Type B pancreatic cell (in vitro differentiated cells): ENCODE measurements around the gene CD55. TPM values are rescaled to one million over a fixed set of nuclear protein-coding genes. Genes with fewer than 3 reads are reported as not detected.

Source experiments
- DNase-seq: peaks from one replicate; pipeline ENCODE4 v3.0.0; 2021; ENCODE audit warnings: mixed read lengths; ENCODE audit not compliant: unreplicated experiment; ENCODE audit errors: extremely low spot score
- H3K27ac Mint-ChIP-seq: 2 replicates; pipeline ENCODE4 v1.8.0; 2021; ENCODE audit warnings: mild to moderate bottlenecking, mixed read lengths
- H3K27me3 Mint-ChIP-seq: 2 replicates; pipeline ENCODE4 v1.8.0; 2021; ENCODE audit warnings: mixed read lengths
- H3K36me3 Mint-ChIP-seq: 2 replicates; pipeline ENCODE4 v1.8.0; 2021; ENCODE audit warnings: mixed read lengths
- H3K4me1 Mint-ChIP-seq: one replicate; pipeline ENCODE4 v1.8.0; 2021; ENCODE audit warnings: mixed read lengths; ENCODE audit not compliant: unreplicated experiment
- H3K4me3 Mint-ChIP-seq: 2 replicates; pipeline ENCODE4 v1.8.0; 2021; ENCODE audit warnings: mild to moderate bottlenecking, mixed read lengths
- H3K9me3 Mint-ChIP-seq: 2 replicates; pipeline ENCODE4 v1.8.0; 2021; ENCODE audit warnings: mixed read lengths
- total RNA-seq: library from RNA; stranded (reverse); gene quantifications from 2 replicates; pipeline ENCODE4 v1.2.1, GENCODE V29; 2021; ENCODE audit warnings: low replicate concordance
- TF ChIP-seq, protein P1 (sequence below): fragments of 200-600 bp; sonication (generic); conservative IDR thresholded peaks from 2 replicates; pipeline ENCODE4 v1.5.0; 2021; ENCODE audit warnings: antibody characterized with exemption, mild to moderate bottlenecking

CD55 gene
- total RNA-seq, 1 donor from 2014 or later = 60.0 TPM

DNA sequence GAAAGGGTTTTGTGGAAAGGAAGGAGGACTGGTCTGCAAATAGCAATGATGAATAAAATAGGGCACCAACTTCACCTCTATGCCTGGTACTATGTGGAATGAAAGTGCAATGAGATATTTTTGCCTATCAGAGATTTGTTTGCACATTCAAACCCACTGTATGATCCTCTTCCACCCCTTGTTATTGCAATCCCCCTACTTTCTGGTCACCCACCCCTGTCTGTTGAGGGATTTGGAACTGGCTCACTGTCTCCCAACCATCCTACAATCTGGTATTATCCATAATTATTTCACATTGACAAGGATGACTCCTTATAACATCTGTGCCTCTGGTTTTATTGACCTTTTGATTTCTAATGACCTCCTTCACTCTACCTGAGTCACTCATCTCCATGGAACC lies 42.4 kb downstream of the CD55 start:
- Mint-ChIP-seq H3K36me3 (no peaks in the 10 kb centered on the region), H3K4me3 (no peak overlapping the region), H3K27me3 (no peaks in the 10 kb centered on the region), H3K27ac (no peak overlapping the region), H3K4me1 (no peaks in the 10 kb centered on the region), H3K9me3 (no peaks in the 10 kb centered on the region)
- DNase-seq = no peak
- TF ChIP-seq, protein P1, sequence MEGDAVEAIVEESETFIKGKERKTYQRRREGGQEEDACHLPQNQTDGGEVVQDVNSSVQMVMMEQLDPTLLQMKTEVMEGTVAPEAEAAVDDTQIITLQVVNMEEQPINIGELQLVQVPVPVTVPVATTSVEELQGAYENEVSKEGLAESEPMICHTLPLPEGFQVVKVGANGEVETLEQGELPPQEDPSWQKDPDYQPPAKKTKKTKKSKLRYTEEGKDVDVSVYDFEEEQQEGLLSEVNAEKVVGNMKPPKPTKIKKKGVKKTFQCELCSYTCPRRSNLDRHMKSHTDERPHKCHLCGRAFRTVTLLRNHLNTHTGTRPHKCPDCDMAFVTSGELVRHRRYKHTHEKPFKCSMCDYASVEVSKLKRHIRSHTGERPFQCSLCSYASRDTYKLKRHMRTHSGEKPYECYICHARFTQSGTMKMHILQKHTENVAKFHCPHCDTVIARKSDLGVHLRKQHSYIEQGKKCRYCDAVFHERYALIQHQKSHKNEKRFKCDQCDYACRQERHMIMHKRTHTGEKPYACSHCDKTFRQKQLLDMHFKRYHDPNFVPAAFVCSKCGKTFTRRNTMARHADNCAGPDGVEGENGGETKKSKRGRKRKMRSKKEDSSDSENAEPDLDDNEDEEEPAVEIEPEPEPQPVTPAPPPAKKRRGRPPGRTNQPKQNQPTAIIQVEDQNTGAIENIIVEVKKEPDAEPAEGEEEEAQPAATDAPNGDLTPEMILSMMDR = no peak

DNA sequence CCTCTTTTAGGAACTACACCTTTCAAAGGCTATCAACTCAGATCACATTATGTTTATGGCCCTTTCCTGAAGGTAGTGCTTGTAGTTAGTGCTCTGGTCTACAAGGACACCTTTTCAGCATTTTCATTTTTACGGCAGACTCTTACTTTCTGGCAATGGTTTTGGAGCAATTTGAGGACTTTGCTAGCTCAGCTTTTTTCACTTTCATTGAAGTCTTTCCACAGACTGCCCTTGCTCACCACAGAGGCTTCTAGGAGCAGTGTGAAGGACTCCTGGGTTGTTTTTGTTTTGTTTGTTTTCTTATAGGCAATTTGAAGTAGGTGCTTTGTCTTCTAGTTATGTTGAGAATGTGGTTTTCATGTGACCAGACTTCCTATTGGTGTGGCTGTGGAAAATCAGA lies 43.1 kb downstream of the CD55 start:
- no peak for DNase-seq
- H3K4me3 Mint-ChIP-seq = no peak overlapping the region
- H3K27me3 Mint-ChIP-seq = no peaks in the 10 kb centered on the region
- H3K9me3 Mint-ChIP-seq = no peaks in the 10 kb centered on the region
- no peaks in the 10 kb centered on the region for H3K36me3 Mint-ChIP-seq
- H3K4me1 Mint-ChIP-seq = no peaks in the 10 kb centered on the region
- H3K27ac Mint-ChIP-seq = no peak overlapping the region
- TF ChIP-seq, protein P1 = no peak

DNA sequence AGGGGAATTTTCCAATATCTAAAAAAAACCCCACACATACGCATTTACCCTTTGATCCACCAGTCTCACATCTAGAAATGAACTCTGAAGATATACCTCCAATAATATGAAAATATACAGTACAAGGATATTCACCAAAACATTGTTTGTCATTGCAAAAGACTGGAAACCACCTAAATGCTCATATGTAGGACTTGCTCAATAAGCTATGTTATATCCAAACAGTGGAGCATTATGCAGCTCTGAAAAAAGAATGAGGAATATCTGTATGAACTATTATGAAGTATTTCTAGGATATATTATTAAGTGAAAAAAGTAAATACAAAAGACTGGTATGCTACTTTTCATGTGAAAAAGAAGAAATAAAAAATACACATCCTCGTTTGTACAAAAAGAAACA lies 43.6 kb downstream of the CD55 start:
- TF ChIP-seq, protein P1 = no peak
- Mint-ChIP-seq H3K27me3 (no peaks in the 10 kb centered on the region), H3K9me3 (no peaks in the 10 kb centered on the region), H3K27ac (no peak overlapping the region), H3K4me1 (no peaks in the 10 kb centered on the region), H3K36me3 (no peaks in the 10 kb centered on the region), H3K4me3 (no peak overlapping the region)
- DNase-seq = no peak

DNA sequence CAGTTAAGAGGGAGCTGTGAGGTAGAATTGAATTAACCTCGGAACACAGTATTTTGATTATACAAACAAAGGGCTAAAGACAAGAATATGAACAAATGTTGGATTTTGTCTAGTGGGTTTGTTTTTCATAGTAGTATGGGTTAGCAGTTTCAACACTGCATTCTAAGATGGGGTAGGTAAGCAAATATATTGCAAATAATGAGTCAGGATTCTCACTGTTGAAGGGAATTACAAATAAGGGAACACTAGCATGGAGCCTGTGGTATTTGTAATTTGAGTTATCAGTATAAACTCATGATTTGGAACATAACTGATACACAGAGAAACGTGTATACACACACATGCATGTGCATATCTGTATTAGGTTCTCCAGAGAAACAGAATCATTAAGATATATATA lies 44.5 kb downstream of the CD55 start:
- Mint-ChIP-seq H3K4me3 (no peak overlapping the region), H3K4me1 (no peaks in the 10 kb centered on the region), H3K27ac (no peak overlapping the region), H3K27me3 (no peaks in the 10 kb centered on the region), H3K36me3 (no peaks in the 10 kb centered on the region), H3K9me3 (no peaks in the 10 kb centered on the region)
- TF ChIP-seq, protein P1 = no peak
- DNase-seq = no peak

DNA sequence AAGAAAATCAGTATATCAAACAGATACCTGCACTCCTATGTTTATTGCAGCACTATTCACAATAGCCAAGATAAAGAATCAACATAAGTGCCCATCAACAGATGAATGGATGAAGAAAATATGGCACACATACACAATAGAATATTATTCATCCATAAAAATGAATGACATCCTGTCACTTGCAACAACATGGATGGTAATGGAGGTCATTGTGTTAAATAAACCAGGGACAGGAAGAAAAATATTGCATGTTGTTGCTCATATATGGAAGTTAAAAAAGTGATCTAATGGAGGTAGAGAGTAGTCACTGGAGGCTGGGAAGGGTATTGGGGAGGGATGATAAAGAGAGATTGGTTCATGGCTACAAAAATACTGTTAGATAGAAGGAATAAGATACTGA lies 67.2 kb downstream of the CD55 start:
- TF ChIP-seq, protein P1 = no peak
- H3K36me3 Mint-ChIP-seq = no peaks in the 10 kb centered on the region

More for the DNA sequence above, 67.2 kb downstream of the CD55 start:
- H3K27ac Mint-ChIP-seq = no peak overlapping the region
- no peak overlapping the region for H3K4me3 Mint-ChIP-seq
- H3K4me1 Mint-ChIP-seq = no peaks in the 10 kb centered on the region
- no peaks in the 10 kb centered on the region for H3K9me3 Mint-ChIP-seq
- no peaks in the 10 kb centered on the region for H3K27me3 Mint-ChIP-seq
- no peak for DNase-seq
